Measurements from ENCODE around the gene RUNX3.
A peak's percentile ranks its signal among the peaks of the same experiment; 100 is the strongest.

RUNX3 gene

DNA sequence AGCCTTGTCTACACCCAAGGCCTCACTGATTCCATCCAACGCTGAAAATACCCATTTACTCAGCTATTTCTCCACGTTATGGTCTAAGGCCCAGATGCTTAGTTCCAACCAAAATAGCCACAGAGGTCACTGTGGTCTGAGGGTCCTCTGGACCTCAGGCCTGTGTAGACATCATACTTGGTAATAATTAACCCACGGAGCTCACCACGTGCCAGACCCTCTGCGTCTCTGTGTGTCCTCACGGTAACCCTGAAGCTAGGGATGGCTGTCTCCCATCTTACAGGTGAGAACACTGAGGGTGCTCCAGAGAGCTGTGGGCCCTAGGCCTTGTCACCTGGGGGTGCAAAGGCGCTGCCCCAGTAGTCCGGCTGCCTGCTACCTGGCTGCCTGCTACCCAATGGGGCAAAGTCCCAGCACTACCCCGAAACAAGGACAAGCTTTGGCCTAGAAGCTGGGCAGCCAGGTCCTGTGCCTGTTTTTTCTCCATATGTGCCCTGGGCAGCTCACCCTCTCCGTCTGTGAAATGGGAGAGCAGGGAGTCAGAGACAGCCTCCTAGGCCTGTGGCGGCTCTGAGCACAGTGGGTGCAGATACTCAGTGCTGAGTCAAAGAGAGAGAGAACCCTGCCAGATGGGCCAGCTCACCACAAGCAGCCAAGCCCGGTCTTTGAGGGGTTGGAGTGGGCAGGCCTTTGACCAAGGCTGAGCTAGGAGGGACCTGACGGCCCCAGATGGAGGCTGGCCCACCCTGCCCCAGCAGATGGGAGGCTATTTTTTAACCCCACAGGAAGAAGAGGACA is 17.0 kb upstream of the RUNX3 start:
- no peak for DNase-seq

DNA sequence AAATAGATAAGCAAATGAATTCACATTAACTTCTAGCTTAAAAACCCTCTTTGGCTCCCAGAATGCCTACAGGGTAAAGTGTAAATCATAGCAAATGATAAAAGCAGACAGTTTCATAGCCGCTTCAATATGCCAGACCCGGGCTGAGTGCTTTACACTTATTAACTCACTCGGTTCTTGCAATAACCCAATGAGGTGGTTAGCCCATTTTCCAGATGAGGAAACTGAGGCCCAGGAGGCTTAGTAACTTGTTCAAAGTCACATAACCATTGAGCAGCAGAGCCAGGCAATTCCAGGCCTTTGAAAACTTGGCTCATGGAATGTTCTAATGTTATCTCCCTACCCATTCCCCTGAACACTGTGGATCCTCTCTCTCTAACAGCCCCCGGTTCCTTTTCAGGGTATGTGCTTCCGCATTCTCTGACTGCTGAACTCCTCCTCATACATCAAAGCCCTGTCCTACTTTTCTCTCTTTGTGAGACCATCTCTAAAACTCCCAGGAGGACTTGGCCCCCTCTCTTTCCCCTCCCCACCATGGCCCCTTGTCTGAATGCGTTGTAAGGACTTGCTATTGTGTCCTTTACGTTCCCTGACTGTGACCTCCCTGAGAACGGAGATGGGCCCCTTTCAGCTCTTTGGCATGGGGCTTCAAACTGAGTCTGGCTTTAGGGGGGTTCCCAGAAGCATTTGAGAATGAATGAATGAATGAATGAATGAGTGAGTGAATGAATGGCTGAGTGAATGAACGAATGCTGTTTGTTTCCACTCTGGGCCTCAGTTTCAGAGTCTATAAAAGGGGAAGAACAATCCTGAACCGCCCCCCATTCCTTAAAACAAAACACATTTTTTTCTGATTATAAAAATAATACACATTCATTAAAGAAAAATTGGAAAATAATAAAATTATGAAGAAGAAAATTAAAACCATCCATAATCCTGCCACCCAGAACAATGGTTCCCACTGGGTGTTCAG is 15.6 kb upstream of the RUNX3 start:
- DNase-seq = no peak

DNA sequence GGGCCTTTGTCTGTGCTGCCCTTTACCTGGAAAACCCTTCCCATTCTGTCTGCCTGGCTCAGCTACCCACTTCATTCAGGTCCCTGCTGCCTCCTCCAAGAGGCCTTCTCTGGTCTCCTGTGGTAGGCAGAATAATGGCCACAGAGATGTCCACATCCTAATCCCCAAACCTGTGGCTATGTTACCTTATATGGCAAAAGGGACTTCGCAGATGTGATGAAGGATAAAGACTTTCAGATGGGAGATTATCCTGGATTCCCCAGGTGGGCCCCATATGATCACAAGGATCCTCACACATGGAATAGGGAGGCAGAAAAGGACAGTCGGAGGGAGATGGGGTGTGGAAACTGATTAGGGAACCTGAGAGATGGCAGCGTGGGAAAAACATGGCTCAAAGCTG is 14.2 kb upstream of the RUNX3 start:
- DNase-seq = no peak

DNA sequence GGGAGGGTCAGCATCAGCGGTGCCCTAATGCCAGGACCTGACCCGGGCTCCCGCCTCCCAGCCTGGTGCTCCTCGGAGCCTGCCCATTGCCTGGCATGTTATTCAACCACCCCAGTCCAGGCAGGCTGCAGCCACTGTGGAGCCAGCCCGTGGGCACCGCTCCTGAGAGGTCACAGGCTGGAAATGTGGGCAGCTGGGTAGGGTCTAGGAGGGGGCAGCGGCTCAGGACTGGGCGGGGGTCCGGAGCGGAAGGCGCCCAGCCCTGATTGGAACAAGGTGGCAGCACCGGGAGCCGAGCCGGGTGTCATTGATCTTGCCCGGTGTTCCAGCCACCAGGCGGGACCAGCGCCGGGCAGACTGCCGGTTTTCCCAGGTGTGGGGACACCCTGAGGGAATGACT is 12.7 kb upstream of the RUNX3 start:
- no peak for DNase-seq

GRCh38 chr1:24941564-24941963 is 11.5 kb upstream of the RUNX3 start:
- no peak for DNase-seq

- no peak for DNase-seq
These were observed 10.2 kb upstream of the RUNX3 start for GRCh38 chr1:24940231-24940630.

DNA sequence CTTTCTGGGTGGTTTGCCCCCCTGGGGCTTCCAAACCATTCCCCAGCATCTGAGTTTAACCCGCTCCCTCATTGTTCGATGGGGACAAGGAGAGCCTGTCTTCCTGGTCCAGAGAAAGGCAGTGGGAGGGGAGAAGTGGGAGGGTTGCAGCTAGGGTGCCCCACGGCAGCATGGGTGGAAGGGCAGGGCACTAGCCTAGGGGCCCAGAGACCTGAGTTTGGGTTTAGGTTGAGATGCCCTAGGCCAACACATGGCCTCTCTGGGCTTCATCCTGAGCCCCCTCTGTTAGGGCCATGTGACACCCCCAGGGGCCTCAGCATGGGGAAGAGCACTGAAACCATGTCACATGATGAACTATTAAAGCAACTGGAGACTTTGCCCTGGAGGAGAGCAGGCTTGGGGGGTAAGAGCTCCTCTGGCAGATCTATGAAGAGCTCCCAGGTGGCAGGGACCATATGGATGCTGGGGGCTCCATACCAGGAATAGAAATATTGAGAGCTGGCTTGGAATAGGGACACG is 9.7 kb upstream of the RUNX3 start:
- no peak for DNase-seq

DNA sequence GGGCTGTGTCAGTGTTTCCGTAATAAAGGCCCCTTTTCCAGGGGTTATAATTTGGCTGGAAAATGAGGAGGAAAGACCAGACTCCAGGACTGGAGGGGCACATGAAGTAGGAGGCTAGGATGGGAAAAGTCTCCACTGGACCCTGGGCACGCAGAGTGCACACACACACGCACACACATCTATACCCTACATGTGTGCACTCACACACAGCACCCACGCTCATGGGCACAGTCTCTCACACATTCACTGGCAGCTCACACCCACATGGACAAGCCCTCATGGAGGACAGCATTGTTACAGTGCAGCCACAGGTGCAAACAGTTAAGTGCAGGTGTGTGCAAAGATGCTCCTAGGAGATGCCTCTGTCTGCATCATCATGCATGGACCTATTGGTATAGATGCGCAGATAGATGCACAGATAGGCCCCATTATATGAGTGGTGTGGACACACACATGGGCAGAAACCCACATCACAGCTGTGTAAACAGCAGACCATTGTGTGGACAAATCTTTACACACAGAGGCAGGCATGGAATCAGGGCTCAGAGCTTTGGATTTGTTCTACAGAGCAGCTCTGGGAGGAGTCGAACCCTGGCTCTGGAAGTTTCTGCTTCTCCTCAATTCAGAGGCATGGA is 9.1 kb upstream of the RUNX3 start:
- DNase-seq = no peak

DNA sequence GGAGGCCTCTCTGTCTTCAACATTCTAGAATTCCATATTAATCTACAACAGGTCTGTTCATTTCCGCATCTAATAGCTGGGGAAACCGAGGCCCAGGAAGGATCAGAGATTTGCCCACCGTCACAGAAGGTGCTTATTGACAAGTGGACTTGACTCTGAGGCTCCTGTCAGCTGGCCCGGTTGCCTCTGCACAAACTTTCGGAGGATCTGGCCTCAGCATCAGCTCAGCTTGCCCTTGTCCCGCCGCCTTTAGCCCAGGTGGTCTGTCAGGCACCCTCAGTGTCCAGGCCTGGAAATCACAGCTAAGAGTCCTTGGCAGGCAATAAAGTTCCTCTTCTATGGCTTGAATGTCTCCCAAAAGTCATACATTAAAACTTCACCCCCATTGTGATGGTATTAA is 8.2 kb upstream of the RUNX3 start:
- DNase-seq = no peak

DNA sequence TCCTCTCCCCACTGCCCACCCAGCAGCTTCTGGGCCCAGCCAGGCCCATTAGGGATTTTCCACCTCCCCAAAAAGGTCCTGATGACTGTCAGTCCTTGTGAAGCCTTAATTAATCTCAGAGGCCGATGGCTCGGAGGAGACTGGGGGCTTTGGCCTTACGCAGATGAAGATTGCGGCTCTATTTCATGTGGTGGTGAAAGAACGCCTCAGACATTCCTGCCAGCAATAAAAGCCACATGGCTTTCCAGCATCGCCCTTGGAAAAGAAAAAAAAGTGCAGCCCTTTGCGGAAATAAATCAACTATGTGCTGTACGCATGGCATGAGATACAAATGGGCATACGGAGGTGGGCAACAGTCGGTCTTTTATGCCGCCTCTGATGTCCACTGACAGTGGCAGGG is 6.6 kb upstream of the RUNX3 start:
- DNase-seq = no peak

DNA sequence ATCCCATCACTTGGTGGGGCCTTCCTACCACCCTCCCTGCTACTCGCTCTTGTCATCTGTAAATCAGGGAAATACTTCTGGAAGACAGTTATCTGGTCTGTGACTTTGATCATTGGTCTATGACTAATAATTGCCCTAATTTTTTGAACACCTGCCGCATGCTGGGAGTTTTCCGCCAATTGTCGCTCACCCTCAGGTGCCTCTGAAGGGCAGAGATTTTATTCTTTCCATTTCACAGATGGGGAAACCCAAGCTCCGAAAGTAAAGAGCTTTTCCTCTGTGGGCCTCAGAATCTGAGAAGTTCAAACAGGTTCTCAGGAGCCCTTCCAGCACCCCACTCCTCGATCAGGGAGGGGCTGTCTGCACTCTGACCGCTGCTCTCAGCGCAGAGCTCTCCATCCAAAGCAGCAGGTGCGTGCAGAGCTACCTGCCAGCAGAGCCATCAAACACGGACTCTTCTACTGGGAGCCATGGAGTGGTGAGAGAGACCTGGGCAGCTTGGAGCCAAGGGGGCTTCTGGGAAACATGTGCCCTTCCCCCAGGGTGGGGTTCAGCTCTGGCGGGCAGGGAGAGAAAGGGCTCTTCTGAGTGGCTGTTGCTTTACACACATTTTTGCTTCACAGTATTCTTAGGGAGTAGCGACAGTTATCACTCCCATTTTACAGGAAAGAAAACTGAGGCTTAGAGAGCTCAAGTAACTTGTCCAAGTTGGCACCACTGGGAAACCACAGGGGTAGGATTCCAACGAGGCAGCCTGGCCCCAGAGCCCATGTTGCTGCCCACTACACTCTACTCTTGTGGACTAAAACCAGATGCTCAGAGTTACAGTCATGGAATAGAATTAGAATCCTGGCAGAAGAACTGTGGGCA is 5.8 kb upstream of the RUNX3 start:
- no peak for DNase-seq

DNA sequence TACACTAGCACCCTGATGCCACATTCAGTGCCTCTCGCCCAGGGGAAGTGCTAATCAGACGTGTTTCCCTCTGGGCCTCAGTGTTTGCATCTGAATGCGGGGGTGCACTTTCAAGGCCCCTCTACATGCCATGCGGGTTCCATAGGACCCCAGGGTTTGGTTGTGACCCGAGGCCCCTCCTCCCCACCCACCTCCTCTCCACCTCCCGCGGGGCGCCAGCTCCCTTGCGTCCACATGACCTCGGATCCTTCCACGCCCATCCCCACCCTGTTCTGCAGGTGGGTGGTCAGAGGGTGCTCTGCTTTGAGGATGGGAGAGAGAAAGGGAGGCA is 5.1 kb upstream of the RUNX3 start:
- no peak for DNase-seq

DNA sequence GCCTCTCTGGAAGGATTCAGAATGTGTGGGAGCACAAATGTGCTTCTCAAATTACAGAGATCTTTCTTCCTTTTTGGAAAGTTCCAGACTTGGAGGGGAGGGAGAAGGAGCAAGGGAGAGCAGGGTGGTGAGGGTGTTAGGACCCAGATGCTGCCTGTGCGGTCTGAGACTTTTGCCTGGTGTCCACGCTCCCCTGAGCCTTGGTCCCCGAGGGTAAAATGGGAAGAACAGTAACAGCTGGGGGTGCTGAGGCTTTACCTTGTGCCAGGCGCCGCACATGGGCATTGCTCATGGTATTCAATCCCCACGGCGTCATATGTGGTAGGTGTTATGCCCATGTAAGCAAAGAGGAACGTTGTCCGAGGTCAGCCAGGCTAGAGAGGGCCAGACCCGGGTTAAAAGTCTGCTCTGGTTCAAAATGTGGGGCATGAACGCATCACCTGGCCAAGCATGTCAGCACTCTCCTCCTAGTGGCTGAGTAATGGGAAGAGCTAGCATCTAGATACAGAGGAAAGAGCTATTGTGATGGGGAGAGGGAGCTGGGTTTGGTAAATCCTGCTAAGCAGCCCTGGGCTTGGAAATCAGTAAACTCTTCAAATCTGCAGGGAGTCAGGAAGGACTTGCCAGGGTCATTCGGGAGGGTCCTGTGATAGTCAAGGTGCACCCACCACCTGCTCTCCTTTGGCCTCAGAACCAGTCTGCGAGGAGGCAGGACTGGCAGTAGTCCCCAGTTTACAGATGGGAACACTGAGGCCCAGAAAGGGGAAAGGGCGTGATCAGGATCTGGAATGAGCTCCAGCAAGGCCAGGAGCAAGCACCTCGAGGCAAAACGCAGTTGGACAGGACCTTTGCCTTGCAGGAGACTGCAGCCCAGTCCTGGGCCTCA is 4.5 kb upstream of the RUNX3 start:
- DNase-seq = no peak

DNA sequence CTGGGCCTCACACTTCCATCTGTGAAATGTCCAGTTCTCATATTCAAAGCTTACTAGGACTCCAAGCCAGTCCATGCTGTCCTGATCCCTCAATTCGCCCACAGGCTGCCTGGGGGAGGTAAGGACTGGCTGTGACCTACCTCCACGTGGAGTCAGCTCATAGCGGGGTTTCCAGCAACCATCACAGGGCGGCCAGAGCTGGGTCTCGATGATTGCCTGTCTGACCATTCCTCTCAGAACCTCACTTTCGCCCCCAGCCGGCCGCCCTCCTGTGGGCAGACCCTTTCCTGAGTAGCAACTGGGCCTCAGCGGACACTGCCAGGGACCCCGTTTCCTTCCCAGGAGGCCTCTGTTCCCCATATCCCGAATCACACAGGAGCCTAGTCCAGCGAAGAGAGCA is 3.4 kb upstream of the RUNX3 start:
- no peak for DNase-seq

DNA sequence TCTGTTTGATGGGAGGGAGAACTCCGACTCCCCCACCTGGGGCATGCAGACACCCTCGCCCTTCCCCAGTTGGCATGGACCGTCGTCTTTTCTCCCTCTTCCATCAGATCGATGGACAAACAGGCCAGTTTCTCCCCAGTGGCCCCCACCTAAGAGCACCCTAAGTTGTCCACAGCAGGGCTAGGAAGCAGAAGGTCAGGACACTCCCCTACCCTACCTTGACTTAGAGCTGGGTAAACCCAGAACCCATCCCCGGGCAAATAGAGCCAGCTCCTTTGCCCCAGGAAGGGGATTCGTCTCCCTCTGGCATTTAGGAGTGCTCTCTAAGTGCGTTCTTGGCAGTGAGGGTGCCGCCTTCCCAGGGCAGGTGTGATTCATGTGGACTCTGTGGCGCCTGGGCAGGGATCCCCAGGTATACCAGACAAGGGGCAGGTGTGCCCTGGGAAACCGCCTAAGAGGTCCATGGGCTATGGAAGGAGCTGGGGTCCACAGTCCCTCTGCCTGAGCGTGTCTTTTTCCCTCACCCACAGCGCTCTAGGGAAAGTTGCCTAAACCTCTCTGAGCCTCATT is 2.7 kb upstream of the RUNX3 start:
- DNase-seq = no peak

DNA sequence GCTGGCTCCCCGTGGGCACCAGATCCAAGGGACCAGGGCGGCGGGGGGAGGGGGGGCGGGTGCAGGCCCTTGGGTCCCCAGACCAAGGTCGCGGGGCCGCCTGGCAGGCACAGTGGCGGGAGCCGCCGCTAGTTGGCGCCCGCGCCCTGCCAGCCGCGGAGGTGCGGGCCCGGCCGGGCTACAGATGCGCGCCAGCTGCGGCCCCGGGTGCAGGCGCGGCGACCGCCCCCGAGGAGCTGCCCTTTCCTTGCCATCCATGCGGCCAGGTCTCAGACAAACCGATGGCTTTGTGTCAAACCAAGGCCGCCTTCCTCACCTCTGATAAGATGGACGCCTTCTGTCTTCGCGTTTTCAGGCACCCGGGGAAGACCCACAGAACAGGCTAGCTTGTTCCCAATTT is 2.2 kb upstream of the RUNX3 start:
- DNase-seq = peak; percentile 60 to 86 (median 74)

DNA sequence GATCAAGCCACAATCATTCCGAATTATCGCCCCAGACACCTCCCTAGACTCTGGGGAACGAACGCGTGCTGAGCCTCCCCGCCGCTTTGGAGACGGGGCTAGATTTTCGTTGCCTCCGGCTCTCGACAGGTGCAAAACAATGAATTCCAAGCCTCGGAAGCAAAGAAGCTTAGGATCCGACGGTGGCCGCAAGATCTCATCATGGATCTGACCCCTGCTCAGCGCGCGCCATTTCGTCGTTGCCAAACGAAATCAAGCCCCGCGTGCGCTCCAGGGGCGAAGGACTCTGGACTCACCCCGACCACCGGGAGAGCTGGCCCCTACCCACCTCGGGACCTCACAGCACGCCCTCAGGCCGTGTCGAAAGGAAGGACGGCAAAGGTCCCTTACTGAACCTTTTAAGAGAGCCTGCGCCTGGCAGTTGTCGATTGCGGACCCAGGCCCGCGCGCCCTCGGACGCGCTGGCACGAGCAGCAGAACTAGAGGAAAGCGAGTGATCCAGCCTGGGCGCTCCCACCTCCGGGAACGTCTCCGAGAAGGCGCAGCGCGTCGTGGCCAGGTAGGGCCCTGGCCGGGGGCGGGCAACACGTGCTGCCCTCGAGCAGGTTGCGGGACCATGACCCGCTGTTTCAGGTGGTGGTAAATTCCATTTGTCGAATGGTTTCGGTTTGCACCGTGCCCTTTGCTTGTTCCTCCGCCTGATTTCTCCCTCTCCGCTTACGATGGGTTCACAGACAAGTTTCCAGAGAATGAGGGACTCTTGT is 1.6 kb upstream of the RUNX3 start:
- DNase-seq = no peak

GRCh38 chr1:24931146-24931467 is 1.0 kb upstream of the RUNX3 start:
- DNase-seq = no peak

GRCh38 chr1:24929398-24930259 is 447 bp downstream of the RUNX3 start:
- DNase-seq = peak; percentile 78 to 91 (median 86)
